GM12873 (cell line): Measurements from ENCODE around the gene PRICKLE1.

Experiments
- CTCF ChIP-seq: IDR thresholded peaks from 2 replicates; pipeline ENCODE4 v1.5.1; 2012; ENCODE audit warnings: low read depth, mild to moderate bottlenecking, moderate library complexity, low read length, control low read depth; ENCODE audit not compliant: insufficient read depth; ENCODE audit errors: missing control alignments

Gene PRICKLE1

GRCh38 chr12:42589465-42590329 lies at the start of gene PRICKLE1:
Gene PRICKLE1, minus strand, starts transcription at chr12:42589746. Its CDS starts 117,230 bp downstream, at chr12:42472516.
- no peak for TF ChIP-seq CTCF

- no peak for TF ChIP-seq CTCF
These were observed 49.2 kb upstream of the PRICKLE1 start for GRCh38 chr12:42638697-42639096.

GRCh38 chr12:42638011-42638410 lies 48.5 kb upstream of the PRICKLE1 start:
- no peak for TF ChIP-seq CTCF

GRCh38 chr12:42636993-42637392 lies 47.4 kb upstream of the PRICKLE1 start:
- no peak for TF ChIP-seq CTCF

GRCh38 chr12:42633594-42633993 lies 44.0 kb upstream of the PRICKLE1 start:
- TF ChIP-seq CTCF = no peak

GRCh38 chr12:42631513-42631912 lies 42.0 kb upstream of the PRICKLE1 start:
- TF ChIP-seq CTCF = no peak

- TF ChIP-seq CTCF = no peak
These were observed 40.8 kb upstream of the PRICKLE1 start for GRCh38 chr12:42630314-42630713.
